Endothelial cell of umbilical vein (primary cell): ENCODE results near the gene RAD50. TPM values are rescaled to one million over a fixed set of nuclear protein-coding genes. Genes with fewer than 3 reads are reported as not detected.
"Not testable (repeated sequence)": the region's sequence is repeated elsewhere in the genome, so short reads cannot be mapped to it uniquely, and the experiment has no call there.

Source experiments
- BruUV-seq: library from RNA; stranded (reverse); fragments of 400-500 nt; replicated peaks from 2 replicates; lab custom pipeline; 2021; lab: Mats Ljungman, UMichigan
- CTCF ChIA-PET: fragments of 300-600, 350-600 bp; sonication (Branson Sonifier 250); formaldehyde crosslinking; loops from one replicate; lab custom pipeline; 2021; ENCODE audit warnings: antibody characterized with exemption, inconsistent platforms; lab: Charles Lee
- POLR2A ChIA-PET: fragments of 300-600, 350-600 bp; sonication (Branson Sonifier 250); formaldehyde crosslinking; loops from one replicate; lab custom pipeline; 2021; ENCODE audit warnings: antibody characterized with exemption, inconsistent platforms; lab: Charles Lee
- DNase-seq: peaks from one replicate; pipeline ENCODE4 v3.0.0-alpha.2; 2011; ENCODE audit warnings: low read depth, low spot score
- FAIRE-seq: peaks from 2 replicates; lab custom pipeline; 2011; peaks lifted over from hg19 to GRCh38; lab: Jason Lieb, UNC
- H2AFZ ChIP-seq: 2 replicates; pipeline ENCODE4 v1.6.0; 2012; ENCODE audit warnings: low read depth, low read length, control low read depth, inconsistent platforms
- H3K27ac ChIP-seq: 2 replicates; pipeline ENCODE4 v1.5.1; 2011; ENCODE audit warnings: low read depth, mild to moderate bottlenecking, control low read depth, low read length, moderate library complexity; ENCODE audit not compliant: insufficient read depth
- H3K27me3 ChIP-seq, 2 experiments: 2 replicates each; pipeline versions ENCODE4 v1.6.0 to v1.6.1; 2011; ENCODE audit warnings: low read length in 2 of 2, mixed read lengths in 1 of 2; ENCODE audit not compliant: control insufficient read depth in 2 of 2, insufficient read depth in 2 of 2
- H3K36me3 ChIP-seq, 2 experiments: 2 replicates in 1 of 2; 3 replicates in 1 of 2; pipeline ENCODE4 v1.5.1; 2011; ENCODE audit warnings: low read length in 2 of 2, mild to moderate bottlenecking in 1 of 2, moderate library complexity in 1 of 2; ENCODE audit not compliant: control insufficient read depth in 2 of 2, insufficient read depth in 2 of 2; ENCODE audit errors: extremely low read depth in 1 of 2
- H3K4me1 ChIP-seq: 3 replicates; pipeline ENCODE4 v1.5.1; 2011; ENCODE audit warnings: mild to moderate bottlenecking, low read length; ENCODE audit not compliant: control insufficient read depth, insufficient read depth; ENCODE audit errors: extremely low read depth
- H3K4me2 ChIP-seq: 2 replicates; pipeline ENCODE4 v1.6.1; 2011; ENCODE audit warnings: low read length, control low read depth, mixed read lengths; ENCODE audit not compliant: insufficient read depth
- H3K4me3 ChIP-seq, 3 experiments: fragments of 200-600 bp in 1 of 3; sonication (generic), shearing (Covaris generic) in 1 of 3; replicated peaks in 1 of 3; 2 replicates each; pipeline ENCODE4 v1.5.1; 2011 to 2016; ENCODE audit warnings: control low read depth in 3 of 3, low read length in 3 of 3, mild to moderate bottlenecking in 2 of 3, inconsistent platforms in 1 of 3, low read depth in 1 of 3, moderate library complexity in 1 of 3; ENCODE audit not compliant: insufficient read depth in 1 of 3
- H3K79me2 ChIP-seq: 2 replicates; pipeline ENCODE4 v1.6.0; 2012; ENCODE audit warnings: low read length, inconsistent platforms; ENCODE audit not compliant: control insufficient read depth, insufficient read depth
- H3K9ac ChIP-seq: replicated peaks from 2 replicates; pipeline ENCODE3; 2011; ENCODE audit warnings: low read length, control low read depth; ENCODE audit not compliant: insufficient read depth; ENCODE audit errors: extremely low read depth
- H3K9me1 ChIP-seq: replicated peaks from 3 replicates; pipeline ENCODE4 v1.6.0; 2011; ENCODE audit warnings: mild to moderate bottlenecking, low read length; ENCODE audit not compliant: control insufficient read depth, insufficient read depth; ENCODE audit errors: extremely low read depth
- H3K9me3 ChIP-seq: replicated peaks from 2 replicates; pipeline ENCODE4 v1.5.1; 2012; ENCODE audit warnings: low read length, inconsistent platforms; ENCODE audit not compliant: control insufficient read depth, insufficient read depth
- H4K20me1 ChIP-seq: replicated peaks from 2 replicates; pipeline ENCODE3; 2011; ENCODE audit warnings: mild to moderate bottlenecking, low read length; ENCODE audit not compliant: control insufficient read depth, insufficient read depth; ENCODE audit errors: extremely low read depth
- CTCF ChIP-seq, 2 donors: IDR thresholded peaks; 1 replicate in 1 of 2; 2 replicates in 1 of 2; pipeline ENCODE4 v1.5.1; 2011; ENCODE audit warnings: low read length in 2 of 2, mild to moderate bottlenecking in 2 of 2, moderate library complexity in 2 of 2, control low read depth in 1 of 2, inconsistent platforms in 1 of 2, low read depth in 1 of 2; ENCODE audit not compliant: insufficient read depth in 1 of 2; ENCODE audit errors: extremely low read depth in 1 of 2
- EZH2 ChIP-seq: IDR thresholded peaks from 2 replicates; pipeline ENCODE4 v1.6.1; 2012; ENCODE audit warnings: borderline replicate concordance, low read depth, mild to moderate bottlenecking, moderate library complexity, low read length, inconsistent platforms; ENCODE audit not compliant: severe bottlenecking
- FOS ChIP-seq: IDR thresholded peaks from 2 replicates; pipeline ENCODE4 v1.6.1; 2011; ENCODE audit warnings: mild to moderate bottlenecking, low read length, moderate library complexity, borderline replicate concordance; ENCODE audit not compliant: insufficient read depth
- GATA2 ChIP-seq: IDR thresholded peaks from 2 replicates; pipeline ENCODE4 v1.7.0; 2011; ENCODE audit warnings: low read depth, mild to moderate bottlenecking, moderate library complexity, mixed read lengths, low read length; ENCODE audit not compliant: insufficient read length, insufficient read depth
- JUN ChIP-seq: IDR thresholded peaks from 2 replicates; pipeline ENCODE4 v1.6.1; 2011; ENCODE audit warnings: borderline replicate concordance, low read depth; ENCODE audit not compliant: insufficient read length, insufficient read depth
- MYC ChIP-seq: IDR thresholded peaks from one replicate; pipeline ENCODE4 v1.6.1; 2011; ENCODE audit warnings: mild to moderate bottlenecking, low read depth, low read length
- POLR2A ChIP-seq: IDR thresholded peaks from 2 replicates; pipeline ENCODE4 v1.6.1; 2012; ENCODE audit warnings: low read depth, mild to moderate bottlenecking, control low read depth, low read length
- POLR2AphosphoS5 ChIP-seq: IDR thresholded peaks from 2 replicates; pipeline ENCODE4 v1.6.1; 2012; ENCODE audit warnings: low read depth, mild to moderate bottlenecking, control low read depth, low read length, moderate library complexity; ENCODE audit not compliant: insufficient read depth
- dilution Hi-C: fragments of 300-500 bp; cut with MboI; formaldehyde crosslinking; loops from one replicate; pipeline ENCODE4 v1.15.0; 2019; ENCODE audit warnings: low sequenced_read_pairs; ENCODE audit not compliant: extremely low pct_ligation_motif_present
- intact Hi-C: fragments of 100-400 bp; cut with micrococcal nuclease; formaldehyde crosslinking; loops from one replicate; pipeline ENCODE4 v1.10.0; 2022
- polyA plus RNA-seq, 4 experiments: library from polyadenylated mRNA; depleted of rRNA in 3 of 4; stranded (reverse) in 3 of 4; unstranded in 1 of 4; fragments of >200 nt; gene quantifications; 2 replicates each; pipeline versions ENCODE4 v1.2.1 to v1.2.3, GENCODE V29; 2011 to 2012; ENCODE audit warnings: missing spikeins in 1 of 4
- total RNA-seq: library from RNA; stranded (reverse); gene quantifications from 2 replicates; pipeline ENCODE4 v1.2.3, GENCODE V29; 2021
- TF ChIP-seq, protein P1 (sequence below): IDR thresholded peaks from 2 replicates; pipeline ENCODE4 v1.6.1; 2011; ENCODE audit not compliant: insufficient read depth, insufficient read length

RAD50 gene
- total and polyA plus RNA-seq, 2 donors (not counting 3 experiments of a cell fraction or from before 2014, with no cell fraction given) = 6.1 to 20.4 TPM

DNA sequence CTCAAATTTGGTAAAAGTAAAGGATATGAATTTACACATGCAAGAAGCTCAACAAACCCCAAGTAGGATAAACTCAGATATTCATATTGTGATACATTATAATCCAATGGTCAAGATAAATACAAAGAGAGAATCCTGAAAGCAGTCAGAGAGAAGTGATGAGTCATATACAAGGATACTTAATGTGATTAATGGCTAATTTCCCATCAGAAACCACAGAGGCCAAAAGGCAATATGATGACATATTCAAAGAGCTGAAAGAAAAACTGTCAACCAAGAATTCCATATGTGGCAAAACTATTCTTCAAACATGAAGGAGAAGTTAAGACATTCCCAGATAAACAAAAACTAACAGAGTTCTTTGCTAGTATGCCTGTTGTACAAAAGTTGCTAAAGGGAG lies 46.7 kb upstream of the RAD50 start:
- CTCF ChIA-PET = interaction anchor here (0.9 to 2.6 kb wide), 9 partner anchors 9 to 310 kb away, joined by 3 to 19 read pairs (median 6); partner anchors contain the start of gene IRF1
- no peak overlapping the region for H3K9ac ChIP-seq
- no peak overlapping the region for H2AFZ ChIP-seq
- peaks cover 18% of the 10 kb centered on the region for H3K4me1 ChIP-seq
- H3K9me1 ChIP-seq = no peaks in the 10 kb centered on the region
- H3K36me3 ChIP-seq = no peaks in the 10 kb centered on the region
- no TSS peak for BruUV-seq
- intact Hi-C loops = no loop called here
- peak; percentile 96 for TF ChIP-seq JUN
- no peak for TF ChIP-seq MYC
- TF ChIP-seq GATA2 = no peak
- TF ChIP-seq EZH2 = no peak
- TF ChIP-seq POLR2A = peak; percentile 16
- no peak for TF ChIP-seq POLR2AphosphoS5
- TF ChIP-seq CTCF (IDR thresholded peaks at IDR 0.05; ENCODE audit: extremely low read depth in 1 of 2, insufficient read depth in 1 of 2, low read depth in 1 of 2, low read length in 2 of 2) = no peak
- TF ChIP-seq, protein P1, sequence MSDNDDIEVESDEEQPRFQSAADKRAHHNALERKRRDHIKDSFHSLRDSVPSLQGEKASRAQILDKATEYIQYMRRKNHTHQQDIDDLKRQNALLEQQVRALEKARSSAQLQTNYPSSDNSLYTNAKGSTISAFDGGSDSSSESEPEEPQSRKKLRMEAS = no peak
- TF ChIP-seq FOS = peak; percentile 86
- H3K4me2 ChIP-seq = peak overlapping the region; percentile 34
- H3K27me3 ChIP-seq = no peaks in the 10 kb centered on the region
- no peaks in the 10 kb centered on the region for H3K9me3 ChIP-seq
- dilution Hi-C loops = no loop called here
- no peaks in the 10 kb centered on the region for H4K20me1 ChIP-seq
- H3K79me2 ChIP-seq = no peaks in the 10 kb centered on the region
- H3K27ac ChIP-seq = peak overlapping the region; percentile 38
- FAIRE-seq (peak; percentile 49), DNase-seq (peak; percentile 73)
- POLR2A ChIA-PET = interaction anchor here (0.6 kb wide), 1 partner anchor 235 kb away, joined by 3 read pairs; no protein-coding TSS in a partner anchor
- no peak overlapping the region for H3K4me3 ChIP-seq

- H4K20me1 ChIP-seq, FAIRE-seq, dilution Hi-C loops, POLR2A ChIA-PET, H3K27ac ChIP-seq, BruUV-seq, H3K27me3 ChIP-seq, CTCF ChIA-PET, H3K9me1 ChIP-seq, H3K9me3 ChIP-seq, intact Hi-C loops, H3K36me3 ChIP-seq, H3K9ac ChIP-seq, H3K4me2 ChIP-seq, H3K4me3 ChIP-seq, DNase-seq, H2AFZ ChIP-seq, H3K79me2 ChIP-seq: not testable (repeated sequence)
- peaks cover 14% of the 10 kb centered on the region for H3K4me1 ChIP-seq
Observed at GRCh38 chr5:132513618-132514336, 43.0 kb upstream of the RAD50 start.
